ENCODE data around the gene MAP3K2.

Gene MAP3K2

GRCh38 chr2:127387655-127388422, at the start of gene MAP3K2:
Gene MAP3K2, minus strand, starts transcription at chr2:127387975. Its CDS starts 44,846 bp downstream, at chr2:127343129.
- DNase-seq (ENCODE audit: low read depth): peak; percentile 28

GRCh38 chr2:127437056-127437455, 49.3 kb upstream of the MAP3K2 start:
- DNase-seq (ENCODE audit: low read depth): no peak

GRCh38 chr2:127434515-127434914, 46.7 kb upstream of the MAP3K2 start:
- DNase-seq (ENCODE audit: low read depth): no peak

- DNase-seq (ENCODE audit: low read depth): no peak
Observed at GRCh38 chr2:127431408-127432023, 43.7 kb upstream of the MAP3K2 start.

- DNase-seq (ENCODE audit: low read depth): no peak
Observed at GRCh38 chr2:127429844-127430425, 42.2 kb upstream of the MAP3K2 start.

- no peak for DNase-seq (ENCODE audit: low read depth)
Observed at GRCh38 chr2:127429291-127429690, 41.5 kb upstream of the MAP3K2 start.

- DNase-seq (ENCODE audit: low read depth): no peak
Observed at GRCh38 chr2:127428815-127429109, 41.0 kb upstream of the MAP3K2 start.

- DNase-seq (ENCODE audit: low read depth): no peak
Observed at GRCh38 chr2:127428057-127428814, 40.5 kb upstream of the MAP3K2 start.

- DNase-seq (ENCODE audit: low read depth): no peak
Observed at GRCh38 chr2:127427376-127428056, 39.7 kb upstream of the MAP3K2 start.

GRCh38 chr2:127426501-127427354, 39.0 kb upstream of the MAP3K2 start:
- no peak for DNase-seq (ENCODE audit: low read depth)

- DNase-seq (ENCODE audit: low read depth): no peak
Observed at GRCh38 chr2:127425540-127426490, 38.0 kb upstream of the MAP3K2 start.

GRCh38 chr2:127424598-127425520, 37.1 kb upstream of the MAP3K2 start:
- DNase-seq (ENCODE audit: low read depth): no peak

GRCh38 chr2:127423880-127424279, 36.1 kb upstream of the MAP3K2 start:
- DNase-seq (ENCODE audit: low read depth): no peak

- DNase-seq (ENCODE audit: low read depth): no peak
Observed at GRCh38 chr2:127423478-127423843, 35.7 kb upstream of the MAP3K2 start.

- no peak for DNase-seq (ENCODE audit: low read depth)
Observed at GRCh38 chr2:127422559-127423477, 35.0 kb upstream of the MAP3K2 start.

- no peak for DNase-seq (ENCODE audit: low read depth)
Observed at GRCh38 chr2:127421871-127422558, 34.2 kb upstream of the MAP3K2 start.

GRCh38 chr2:127421116-127421800, 33.5 kb upstream of the MAP3K2 start:
- DNase-seq (ENCODE audit: low read depth): no peak

Measured in non-pigmented ciliary epithelial cell (primary cell).